ENCODE results near the gene MSH6.

The MSH6 gene

DNA sequence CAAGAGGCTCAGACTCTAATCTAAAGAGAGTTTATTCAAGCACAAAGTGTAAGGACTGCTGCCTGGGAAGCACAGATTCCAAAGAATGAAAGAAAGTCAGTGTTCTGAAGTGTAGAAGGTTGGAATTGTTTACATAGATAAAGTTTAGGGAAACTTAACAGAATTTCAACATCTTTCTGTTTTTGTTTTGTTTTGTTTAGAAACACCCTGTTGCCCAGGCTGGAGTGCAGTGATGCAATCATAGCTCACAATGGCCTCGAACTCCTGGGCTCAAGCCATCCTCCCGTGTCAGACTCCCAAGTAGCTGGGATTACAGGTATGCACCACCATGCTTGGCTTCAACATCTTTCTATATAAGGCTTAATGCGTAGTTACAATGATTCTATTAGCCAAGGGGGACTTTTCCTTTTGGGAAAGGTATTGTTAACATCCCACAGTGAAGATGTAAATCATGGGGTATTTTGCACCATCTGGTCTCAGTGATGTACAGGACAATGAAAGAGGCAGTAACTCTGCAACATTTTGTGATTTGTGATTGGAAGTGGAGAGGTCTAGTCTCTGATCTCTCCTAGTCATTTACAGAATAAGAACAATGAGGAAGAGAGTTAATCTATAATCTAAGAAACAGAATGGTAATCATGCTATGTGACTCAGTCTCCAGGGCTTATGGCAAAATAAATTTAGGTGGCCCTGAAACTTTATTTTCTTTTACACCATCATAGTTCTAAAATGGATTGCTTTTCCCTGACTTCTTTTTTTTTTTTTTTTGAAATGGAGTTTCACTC, 45.6 kb upstream of the MSH6 start:
- no peak for TF ChIP-seq EZH2phosphoT487 (IDR thresholded peaks at IDR 0.05; ENCODE audit: borderline replicate concordance)
- TF ChIP-seq, protein P1, sequence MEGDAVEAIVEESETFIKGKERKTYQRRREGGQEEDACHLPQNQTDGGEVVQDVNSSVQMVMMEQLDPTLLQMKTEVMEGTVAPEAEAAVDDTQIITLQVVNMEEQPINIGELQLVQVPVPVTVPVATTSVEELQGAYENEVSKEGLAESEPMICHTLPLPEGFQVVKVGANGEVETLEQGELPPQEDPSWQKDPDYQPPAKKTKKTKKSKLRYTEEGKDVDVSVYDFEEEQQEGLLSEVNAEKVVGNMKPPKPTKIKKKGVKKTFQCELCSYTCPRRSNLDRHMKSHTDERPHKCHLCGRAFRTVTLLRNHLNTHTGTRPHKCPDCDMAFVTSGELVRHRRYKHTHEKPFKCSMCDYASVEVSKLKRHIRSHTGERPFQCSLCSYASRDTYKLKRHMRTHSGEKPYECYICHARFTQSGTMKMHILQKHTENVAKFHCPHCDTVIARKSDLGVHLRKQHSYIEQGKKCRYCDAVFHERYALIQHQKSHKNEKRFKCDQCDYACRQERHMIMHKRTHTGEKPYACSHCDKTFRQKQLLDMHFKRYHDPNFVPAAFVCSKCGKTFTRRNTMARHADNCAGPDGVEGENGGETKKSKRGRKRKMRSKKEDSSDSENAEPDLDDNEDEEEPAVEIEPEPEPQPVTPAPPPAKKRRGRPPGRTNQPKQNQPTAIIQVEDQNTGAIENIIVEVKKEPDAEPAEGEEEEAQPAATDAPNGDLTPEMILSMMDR (conservative IDR thresholded peaks at IDR 0.05; ENCODE audit: low read length) = no peak

DNA sequence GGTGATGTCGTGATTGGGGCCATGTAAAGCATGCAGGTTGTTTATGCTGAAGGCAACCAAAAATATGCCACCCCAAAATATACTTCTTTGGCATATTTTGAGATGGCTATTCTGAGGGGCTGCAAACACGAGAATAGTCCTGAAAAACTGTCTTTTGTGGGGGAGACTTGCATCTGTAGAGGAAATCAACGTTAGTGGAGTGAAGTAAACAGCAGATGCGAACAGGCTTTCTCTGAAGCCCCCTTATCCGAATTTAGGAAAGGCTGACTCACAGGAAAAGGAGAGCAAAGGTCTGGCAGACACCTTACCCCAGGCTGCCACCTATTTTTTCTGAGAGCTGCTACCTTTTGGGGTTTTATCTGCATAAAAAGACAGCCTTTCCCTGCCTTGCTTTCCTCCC, 44.6 kb upstream of the MSH6 start:
- Histone ChIP-seq H3K27me3 (ENCODE audit: insufficient read depth, low read length, poor library complexity, severe bottlenecking) (no peaks in the 10 kb centered on the region), H3K9me3 (ENCODE audit: insufficient read depth, low read depth, low read length) (no peaks in the 10 kb centered on the region), H3K4me1 (ENCODE audit: insufficient read depth, low read length, poor library complexity, severe bottlenecking) (no peaks in the 10 kb centered on the region), H3K4me2 (ENCODE audit: low read depth, low read length, poor library complexity, severe bottlenecking) (no peak overlapping the region), H4K20me1 (ENCODE audit: insufficient read depth, low read length, poor library complexity, severe bottlenecking) (no peaks in the 10 kb centered on the region), H3F3A (ENCODE audit: low read depth) (no peaks in the 10 kb centered on the region), H3K79me2 (ENCODE audit: insufficient read depth, low read length) (no peaks in the 10 kb centered on the region), H2AFZ (ENCODE audit: low read length) (no peak overlapping the region), H3K4me3 (ENCODE audit: low read length, poor library complexity, severe bottlenecking) (no peak overlapping the region), H3K36me3 (ENCODE audit: insufficient read depth, low read length) (no peaks in the 10 kb centered on the region), H3K9ac (ENCODE audit: low read depth, low read length, poor library complexity, severe bottlenecking) (no peak overlapping the region), H3K9me2 (replicated peaks; ENCODE audit: low read depth, low read length) (no peaks in the 10 kb centered on the region)
- TF ChIP-seq EZH2phosphoT487 (IDR thresholded peaks at IDR 0.05; ENCODE audit: borderline replicate concordance) = no peak
- TF ChIP-seq, protein P1 (conservative IDR thresholded peaks at IDR 0.05; ENCODE audit: low read length) = no peak

More for the DNA sequence above, 45.6 kb upstream of the MSH6 start:
- Histone ChIP-seq H4K20me1 (ENCODE audit: insufficient read depth, low read length, poor library complexity, severe bottlenecking) (no peaks in the 10 kb centered on the region), H3K4me1 (ENCODE audit: insufficient read depth, low read length, poor library complexity, severe bottlenecking) (no peaks in the 10 kb centered on the region), H3K27me3 (ENCODE audit: insufficient read depth, low read length, poor library complexity, severe bottlenecking) (no peaks in the 10 kb centered on the region), H3K4me2 (ENCODE audit: low read depth, low read length, poor library complexity, severe bottlenecking) (no peak overlapping the region), H3F3A (ENCODE audit: low read depth) (no peaks in the 10 kb centered on the region), H3K36me3 (ENCODE audit: insufficient read depth, low read length) (no peaks in the 10 kb centered on the region), H3K79me2 (ENCODE audit: insufficient read depth, low read length) (no peaks in the 10 kb centered on the region), H3K9me3 (ENCODE audit: insufficient read depth, low read depth, low read length) (no peaks in the 10 kb centered on the region), H3K4me3 (ENCODE audit: low read length, poor library complexity, severe bottlenecking) (no peak overlapping the region), H3K9me2 (replicated peaks; ENCODE audit: low read depth, low read length) (no peaks in the 10 kb centered on the region), H3K9ac (ENCODE audit: low read depth, low read length, poor library complexity, severe bottlenecking) (no peak overlapping the region), H2AFZ (ENCODE audit: low read length) (no peak overlapping the region)

DNA sequence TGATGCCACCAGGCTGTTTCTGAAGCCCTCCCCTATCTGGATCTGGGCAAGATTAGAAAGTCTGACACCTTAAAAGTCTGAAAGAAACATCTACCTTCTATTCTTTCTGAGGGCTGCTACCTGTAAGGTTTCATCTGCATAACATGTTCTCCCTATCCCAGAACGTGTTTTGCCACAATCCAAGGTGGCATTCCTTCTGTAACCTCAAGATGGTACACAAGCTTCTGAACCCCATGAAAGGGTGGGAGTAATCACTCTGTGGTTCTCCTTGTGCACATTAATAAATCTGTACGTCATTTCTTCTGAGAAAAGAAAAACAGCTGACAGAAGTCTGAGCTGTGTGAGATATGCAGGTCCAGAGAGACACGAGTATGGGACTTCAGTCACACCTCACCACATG, 41.8 kb upstream of the MSH6 start:
- H2AFZ ChIP-seq (ENCODE audit: low read length) = no peak overlapping the region
- no peaks in the 10 kb centered on the region for H3K9me2 ChIP-seq (replicated peaks; ENCODE audit: low read depth, low read length)
- no peak overlapping the region for H3K4me2 ChIP-seq (ENCODE audit: low read depth, low read length, poor library complexity, severe bottlenecking)
- no peaks in the 10 kb centered on the region for H4K20me1 ChIP-seq (ENCODE audit: insufficient read depth, low read length, poor library complexity, severe bottlenecking)
- H3K4me1 ChIP-seq (ENCODE audit: insufficient read depth, low read length, poor library complexity, severe bottlenecking) = no peaks in the 10 kb centered on the region
- H3K9ac ChIP-seq (ENCODE audit: low read depth, low read length, poor library complexity, severe bottlenecking) = no peak overlapping the region
- no peaks in the 10 kb centered on the region for H3K9me3 ChIP-seq (ENCODE audit: insufficient read depth, low read depth, low read length)
- H3K4me3 ChIP-seq (ENCODE audit: low read length, poor library complexity, severe bottlenecking) = no peak overlapping the region
- H3K36me3 ChIP-seq (ENCODE audit: insufficient read depth, low read length) = no peaks in the 10 kb centered on the region
- no peaks in the 10 kb centered on the region for H3K27me3 ChIP-seq (ENCODE audit: insufficient read depth, low read length, poor library complexity, severe bottlenecking)
- TF ChIP-seq, protein P1 (conservative IDR thresholded peaks at IDR 0.05; ENCODE audit: low read length) = no peak
- TF ChIP-seq EZH2phosphoT487 (IDR thresholded peaks at IDR 0.05; ENCODE audit: borderline replicate concordance) = no peak
- no peaks in the 10 kb centered on the region for H3F3A ChIP-seq (ENCODE audit: low read depth)
- H3K79me2 ChIP-seq (ENCODE audit: insufficient read depth, low read length) = no peaks in the 10 kb centered on the region
